Fibroblast of skin of right biceps (primary cell): ENCODE results near the gene MARCHF6.

ENCODE experiments used
- DNase-seq: peaks from one replicate; pipeline ENCODE4 v3.0.0-alpha.2; 2013

The MARCHF6 gene, protein sequence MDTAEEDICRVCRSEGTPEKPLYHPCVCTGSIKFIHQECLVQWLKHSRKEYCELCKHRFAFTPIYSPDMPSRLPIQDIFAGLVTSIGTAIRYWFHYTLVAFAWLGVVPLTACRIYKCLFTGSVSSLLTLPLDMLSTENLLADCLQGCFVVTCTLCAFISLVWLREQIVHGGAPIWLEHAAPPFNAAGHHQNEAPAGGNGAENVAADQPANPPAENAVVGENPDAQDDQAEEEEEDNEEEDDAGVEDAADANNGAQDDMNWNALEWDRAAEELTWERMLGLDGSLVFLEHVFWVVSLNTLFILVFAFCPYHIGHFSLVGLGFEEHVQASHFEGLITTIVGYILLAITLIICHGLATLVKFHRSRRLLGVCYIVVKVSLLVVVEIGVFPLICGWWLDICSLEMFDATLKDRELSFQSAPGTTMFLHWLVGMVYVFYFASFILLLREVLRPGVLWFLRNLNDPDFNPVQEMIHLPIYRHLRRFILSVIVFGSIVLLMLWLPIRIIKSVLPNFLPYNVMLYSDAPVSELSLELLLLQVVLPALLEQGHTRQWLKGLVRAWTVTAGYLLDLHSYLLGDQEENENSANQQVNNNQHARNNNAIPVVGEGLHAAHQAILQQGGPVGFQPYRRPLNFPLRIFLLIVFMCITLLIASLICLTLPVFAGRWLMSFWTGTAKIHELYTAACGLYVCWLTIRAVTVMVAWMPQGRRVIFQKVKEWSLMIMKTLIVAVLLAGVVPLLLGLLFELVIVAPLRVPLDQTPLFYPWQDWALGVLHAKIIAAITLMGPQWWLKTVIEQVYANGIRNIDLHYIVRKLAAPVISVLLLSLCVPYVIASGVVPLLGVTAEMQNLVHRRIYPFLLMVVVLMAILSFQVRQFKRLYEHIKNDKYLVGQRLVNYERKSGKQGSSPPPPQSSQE

DNA sequence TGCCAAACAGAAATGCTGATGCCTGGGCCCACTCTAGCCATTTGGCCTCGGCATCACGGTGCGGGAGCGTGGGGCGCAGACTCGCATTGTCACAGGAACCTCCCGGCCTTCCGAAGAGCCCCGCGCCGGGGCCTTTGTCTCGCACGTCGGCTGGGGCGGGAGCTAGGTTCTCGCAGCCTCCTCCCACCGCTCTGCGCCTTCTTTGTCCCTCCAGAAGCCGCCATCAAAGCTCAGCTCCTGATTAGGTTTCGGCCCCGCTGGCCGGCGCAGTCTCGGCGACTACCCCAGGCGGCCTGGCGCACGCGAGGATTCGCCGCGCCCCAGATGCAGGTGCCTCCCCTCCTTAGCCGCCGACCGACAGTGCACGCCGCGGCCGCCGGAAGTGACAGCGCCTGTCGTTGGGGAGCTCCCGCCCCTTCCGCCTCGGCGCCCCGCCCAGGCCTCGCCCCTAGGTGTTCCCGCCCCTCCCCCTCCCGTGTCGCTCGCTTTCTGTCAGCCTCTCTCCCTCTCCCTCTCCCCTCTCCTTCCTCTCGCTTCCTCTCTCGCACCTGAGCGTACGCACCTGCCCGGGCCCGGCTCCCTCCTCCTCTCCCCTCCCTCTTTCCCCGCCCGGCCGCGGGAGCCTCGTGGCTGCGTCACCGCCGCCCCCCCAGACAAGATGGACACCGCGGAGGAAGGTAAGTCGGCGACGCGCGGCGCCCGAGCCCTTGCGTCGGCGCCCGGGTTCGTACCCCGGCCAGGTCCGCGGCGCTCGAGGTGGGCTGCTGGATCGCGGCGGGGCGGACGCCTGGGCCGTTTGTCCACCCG is at the start of gene MARCHF6:
Gene MARCHF6 (plus strand): TSS at position 455 of the 807 bp plus-strand sequence. CDS start 204 bp downstream, at position 659.
- peak; percentile 93 for DNase-seq

DNA sequence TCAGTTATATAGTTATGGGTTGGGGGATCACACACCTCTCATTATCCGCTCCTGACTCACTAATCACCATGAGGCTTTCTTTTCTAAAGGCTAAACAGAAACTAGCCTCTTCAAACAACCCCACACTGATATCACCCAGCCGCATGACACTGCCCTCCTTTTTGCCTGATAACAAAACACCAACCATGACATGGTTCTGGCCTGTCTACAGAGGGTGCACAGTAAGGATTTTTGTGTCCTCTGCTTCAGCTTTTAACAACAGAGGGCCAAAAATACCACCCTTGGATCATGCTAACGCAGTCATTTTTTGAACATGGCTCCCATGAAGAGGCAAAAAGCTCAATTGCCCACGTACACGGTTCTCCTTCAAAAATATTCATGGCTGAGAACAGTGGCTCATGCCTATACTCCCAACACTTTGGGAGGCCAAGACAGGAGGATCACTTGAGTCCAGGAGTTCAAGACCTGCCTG is 49.8 kb upstream of the MARCHF6 start:
- DNase-seq = no peak

DNA sequence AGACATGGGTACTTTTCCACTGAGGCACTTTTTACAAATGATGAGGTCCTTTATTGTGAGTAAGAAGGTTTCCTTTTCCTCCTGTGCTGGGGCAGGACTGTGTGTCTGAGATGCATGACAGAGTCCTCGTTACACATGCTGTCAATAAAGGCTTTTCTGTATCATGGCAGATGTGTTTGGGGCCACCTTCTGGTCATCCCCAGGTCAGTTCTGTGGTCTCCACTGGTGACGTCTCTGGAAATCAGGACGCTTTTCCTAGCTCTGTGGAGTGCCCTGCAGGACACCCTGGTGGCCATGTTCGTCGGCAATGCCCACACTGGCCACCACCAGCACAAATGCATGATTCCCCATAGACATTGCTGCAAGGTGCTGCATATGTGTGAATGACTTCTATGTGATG is 48.6 kb upstream of the MARCHF6 start:
- no peak for DNase-seq

DNA sequence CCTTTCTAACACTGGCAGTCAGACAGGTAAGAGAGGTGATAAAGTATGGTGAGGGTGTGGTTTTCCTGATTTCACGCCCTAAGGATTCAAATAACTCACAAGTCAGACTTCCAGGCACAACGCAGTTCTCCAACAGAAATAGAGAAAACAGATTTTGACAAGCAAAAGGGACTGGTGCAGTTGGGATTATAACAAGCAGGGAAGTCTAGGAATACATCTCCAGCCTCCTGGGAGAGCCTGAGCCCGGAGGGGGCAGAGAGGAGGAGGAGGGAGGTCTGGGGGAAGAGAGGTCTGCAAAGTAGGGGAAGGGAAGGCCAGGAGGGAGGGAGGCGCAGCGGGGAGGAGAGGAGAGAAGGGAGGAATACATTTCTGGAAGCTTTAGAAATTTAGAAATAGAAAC is 47.4 kb upstream of the MARCHF6 start:
- DNase-seq = no peak

DNA sequence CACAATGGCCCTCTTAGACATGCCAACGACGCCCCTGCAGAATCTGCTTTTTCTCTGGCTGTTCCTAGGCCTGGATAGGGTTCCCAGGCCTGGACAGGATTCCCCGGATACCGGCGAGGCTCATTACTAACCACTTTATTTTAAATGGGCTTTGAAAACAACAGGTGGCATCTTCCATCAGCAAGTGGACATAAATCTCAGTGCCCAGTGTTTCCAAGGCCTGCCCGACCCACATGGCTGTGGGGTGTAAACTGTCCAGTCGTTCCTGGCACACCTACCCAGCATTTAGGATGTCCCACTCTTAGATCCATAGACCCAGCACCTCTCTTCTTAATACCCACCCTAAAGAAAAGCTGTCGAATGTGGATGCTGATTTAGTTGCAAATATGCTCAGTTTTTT is 46.7 kb upstream of the MARCHF6 start:
- DNase-seq = no peak

DNA sequence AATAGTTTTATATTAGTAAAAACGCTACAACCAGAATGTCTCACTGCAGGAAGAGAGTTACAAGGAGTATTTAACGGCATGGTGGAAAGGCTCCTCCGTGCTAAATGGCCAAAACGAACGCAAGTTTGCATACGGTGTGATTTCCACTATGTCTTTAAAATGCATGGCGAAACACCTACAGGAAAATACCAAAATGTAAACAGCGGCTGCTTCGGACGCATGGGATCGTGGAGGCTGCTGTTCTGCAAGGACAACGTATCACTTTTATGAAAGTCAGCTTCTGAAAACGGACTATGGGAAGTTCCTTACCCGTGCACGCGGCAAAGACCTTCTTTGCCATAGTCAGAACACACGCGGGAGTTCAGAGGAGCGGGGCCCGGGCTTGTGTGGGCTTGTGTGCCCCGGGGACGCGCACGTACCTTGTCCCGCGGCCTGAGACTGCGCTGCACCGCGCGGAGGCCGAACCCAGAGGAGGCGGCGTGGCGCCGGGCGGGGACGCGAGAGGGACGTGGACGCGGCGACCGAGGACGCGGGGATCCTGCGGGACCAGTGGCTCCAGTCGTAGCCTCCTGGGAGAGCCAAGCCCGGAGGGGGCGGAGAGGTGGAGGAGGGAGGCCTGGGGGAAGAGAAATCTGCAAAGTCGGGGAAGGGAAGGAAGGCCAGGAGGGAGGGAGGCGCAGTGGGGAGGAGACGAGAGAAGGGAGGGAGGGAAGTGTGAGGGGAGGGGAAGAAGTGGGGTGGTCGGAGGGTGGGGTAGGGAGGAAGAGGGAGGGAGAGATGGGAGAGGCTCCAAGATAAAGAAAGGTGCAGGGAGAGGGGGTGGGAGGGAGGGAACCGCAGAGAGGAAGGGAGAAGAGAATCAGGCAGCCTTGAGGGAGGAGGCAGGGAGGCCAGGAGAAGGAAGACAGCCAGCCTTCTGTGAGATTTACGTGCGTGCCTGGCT is 46.0 kb upstream of the MARCHF6 start, which contains the start of gene CMBL:
Gene CMBL (minus strand): TSS at position 697 of the 943 bp plus-strand sequence. CDS start 17,140 bp downstream, outside the sequence.
- peak; percentile 65 for DNase-seq

DNA sequence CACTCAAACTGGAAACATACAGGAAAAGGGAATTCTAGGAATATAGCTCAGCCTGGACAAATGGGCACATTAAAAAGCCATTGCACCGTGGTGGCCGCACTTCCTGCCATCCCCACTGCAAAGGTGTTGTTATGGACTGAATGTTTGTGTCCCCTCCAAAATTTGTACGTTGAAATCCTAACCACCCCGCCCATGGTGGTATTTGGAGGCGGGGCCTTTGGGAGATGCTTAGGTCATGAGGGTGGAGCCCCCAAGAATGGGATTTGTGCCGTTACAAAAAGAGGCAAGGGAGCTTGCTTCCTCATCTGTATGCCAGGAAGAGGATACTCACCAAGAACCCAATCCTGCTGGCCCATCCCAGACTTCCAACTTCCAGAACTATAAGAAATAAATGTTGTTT is 44.7 kb upstream of the MARCHF6 start:
- DNase-seq = no peak

DNA sequence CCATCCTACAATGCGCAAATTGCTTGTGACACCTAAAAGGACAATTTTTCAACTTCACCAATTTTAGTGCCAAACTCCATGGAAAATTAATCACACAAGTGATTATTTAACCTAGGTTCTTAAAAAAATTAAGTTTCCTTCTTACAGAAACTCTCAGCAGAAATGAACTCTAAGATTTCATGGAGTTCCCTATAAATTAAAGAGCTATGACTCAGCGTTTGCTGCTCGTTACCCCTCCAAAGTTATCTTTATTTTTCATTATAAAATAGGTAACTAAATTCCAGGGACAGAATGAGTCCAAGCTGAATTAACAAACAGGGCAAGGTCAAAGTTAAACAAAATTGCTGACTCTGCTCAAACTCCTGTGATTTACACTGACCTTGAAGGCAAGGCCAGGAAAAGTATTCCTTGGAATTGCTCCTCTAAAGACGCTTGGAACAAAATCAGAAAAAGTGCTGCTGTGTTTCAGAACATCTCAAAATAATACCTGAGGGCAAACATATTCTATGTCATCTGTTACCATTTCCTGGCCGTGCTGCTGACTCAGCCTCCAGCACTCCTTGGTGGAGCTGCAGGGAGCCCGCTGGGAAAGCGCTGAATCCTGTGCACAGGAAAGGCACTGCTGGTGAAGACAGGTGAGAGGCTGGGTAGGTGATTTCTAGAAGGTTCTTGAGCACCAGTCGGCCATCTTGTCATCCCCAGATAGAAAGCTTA is 43.3 kb upstream of the MARCHF6 start:
- peak; percentile 59 for DNase-seq

DNA sequence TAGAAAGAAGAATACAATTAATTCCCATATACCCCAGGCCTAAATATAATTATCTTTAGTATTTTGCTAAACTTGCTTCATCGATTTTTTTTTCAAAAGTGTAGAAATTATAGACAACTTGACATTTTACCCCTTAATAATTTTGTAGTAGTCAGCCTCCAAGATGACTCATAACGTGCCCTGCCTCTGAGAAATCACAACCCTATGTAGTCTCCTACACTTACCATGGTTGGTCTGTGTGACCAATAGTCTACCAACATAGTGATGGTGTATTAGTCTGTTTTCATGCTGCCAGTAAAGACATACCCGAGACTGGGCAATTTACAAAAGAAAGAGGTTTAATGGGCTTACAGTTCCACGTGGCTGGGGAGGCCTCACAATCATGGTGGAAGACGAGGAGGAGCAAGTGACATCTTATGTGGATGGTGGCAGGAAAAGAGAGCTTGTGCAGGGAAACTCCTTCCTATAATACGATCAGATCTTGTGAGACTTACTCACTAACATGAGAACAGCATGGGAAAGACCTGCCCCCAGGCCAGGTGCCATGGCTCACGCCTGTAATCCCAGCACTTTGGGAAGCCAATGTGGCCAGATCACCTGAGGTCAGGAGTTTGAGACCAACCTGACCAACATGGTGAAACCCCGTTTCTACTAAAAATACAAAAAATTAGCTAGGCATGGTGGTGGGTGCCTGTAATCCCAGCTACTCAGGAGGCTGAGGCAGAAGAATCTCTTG is 42.5 kb upstream of the MARCHF6 start:
- peak; percentile 38 for DNase-seq

DNA sequence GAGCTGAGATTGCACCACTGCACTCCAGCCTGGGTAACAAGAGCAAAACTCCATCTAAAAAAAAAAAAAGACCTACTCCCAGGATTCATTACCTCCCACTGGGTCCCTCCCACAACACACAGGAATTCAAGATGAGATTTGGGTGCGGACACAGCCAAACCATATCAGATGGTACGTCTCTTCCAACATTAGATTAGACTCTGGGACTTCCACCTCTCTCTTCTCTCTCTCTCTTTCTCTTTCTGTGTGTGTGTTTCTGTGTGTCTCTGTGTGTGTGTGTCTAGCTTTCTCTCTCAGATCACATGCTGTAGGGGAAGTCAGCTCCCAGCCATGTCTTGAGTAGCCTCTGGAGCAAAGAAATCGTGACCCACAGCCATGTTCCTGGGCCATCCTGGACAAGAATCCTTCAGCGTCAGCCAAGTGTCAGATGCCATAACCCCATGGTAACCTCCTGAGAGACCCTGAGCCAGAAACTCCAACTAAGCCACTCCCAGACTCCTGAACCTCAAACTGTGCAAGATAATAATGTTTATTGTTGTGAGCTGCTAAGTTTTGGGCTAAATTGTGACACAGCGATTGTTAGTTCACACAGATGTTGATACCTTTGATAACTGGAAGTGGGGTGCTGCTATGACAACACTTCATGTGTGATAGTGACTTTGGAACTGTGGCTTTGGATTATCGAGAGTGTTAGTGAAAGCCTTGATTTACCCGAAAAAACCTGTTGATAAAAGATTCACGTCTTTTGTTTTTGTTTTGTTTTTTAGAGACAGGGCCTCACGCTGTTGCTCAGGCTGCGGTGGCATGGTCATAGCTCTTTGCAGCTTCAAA is 41.7 kb upstream of the MARCHF6 start:
- DNase-seq = no peak

DNA sequence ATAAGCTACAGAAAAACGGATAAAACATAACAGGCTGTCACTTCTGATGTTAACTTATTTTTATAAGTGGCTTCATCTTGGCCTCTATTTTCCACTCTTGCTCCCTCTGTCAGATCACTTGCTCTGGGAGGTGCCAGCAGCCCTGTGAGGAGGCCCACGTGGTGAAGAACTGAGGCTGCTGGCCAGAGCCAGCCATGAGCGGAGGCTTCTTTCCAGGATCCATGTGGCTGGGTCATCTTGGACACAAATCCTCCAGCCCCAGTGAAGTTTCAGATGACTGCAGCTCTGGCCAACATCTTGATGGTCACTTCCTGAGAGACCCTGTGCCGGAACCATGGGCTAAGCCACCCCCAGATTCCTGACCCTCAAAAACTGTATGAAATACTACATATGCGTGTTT is 38.3 kb upstream of the MARCHF6 start:
- DNase-seq = no peak

DNA sequence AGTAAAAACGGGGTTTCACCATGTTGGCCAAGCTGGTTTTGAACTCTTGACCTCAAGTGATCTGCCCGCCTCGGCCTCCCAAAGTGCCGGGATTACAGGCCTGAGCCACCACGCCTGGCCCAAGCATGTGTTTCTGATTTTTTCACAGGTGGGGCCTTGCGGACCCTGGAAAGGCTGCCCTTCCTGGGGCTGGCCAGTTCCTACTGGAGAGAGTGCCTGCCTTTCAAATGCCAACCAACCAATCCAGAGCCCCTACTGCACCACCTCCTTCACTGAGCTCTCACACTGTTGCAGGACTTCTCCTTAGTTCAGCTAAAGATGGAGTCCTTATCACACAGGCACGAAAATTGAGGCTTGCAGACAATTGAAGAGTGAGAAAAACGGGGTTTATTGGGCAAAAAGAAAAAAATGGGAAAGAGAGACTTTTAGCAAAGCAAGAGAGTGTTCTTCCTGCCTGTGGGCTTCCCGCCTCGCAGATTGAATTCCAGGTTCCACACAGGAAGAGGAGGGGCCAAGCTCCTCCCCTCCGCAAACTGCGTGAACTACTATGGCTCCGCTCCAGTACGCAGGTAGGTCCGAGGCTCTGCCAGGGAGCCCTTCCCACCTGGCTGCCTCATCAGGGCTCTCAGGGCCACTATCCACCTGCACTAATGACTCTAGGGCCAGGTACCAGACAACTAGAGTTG is 37.5 kb upstream of the MARCHF6 start:
- DNase-seq = no peak

DNA sequence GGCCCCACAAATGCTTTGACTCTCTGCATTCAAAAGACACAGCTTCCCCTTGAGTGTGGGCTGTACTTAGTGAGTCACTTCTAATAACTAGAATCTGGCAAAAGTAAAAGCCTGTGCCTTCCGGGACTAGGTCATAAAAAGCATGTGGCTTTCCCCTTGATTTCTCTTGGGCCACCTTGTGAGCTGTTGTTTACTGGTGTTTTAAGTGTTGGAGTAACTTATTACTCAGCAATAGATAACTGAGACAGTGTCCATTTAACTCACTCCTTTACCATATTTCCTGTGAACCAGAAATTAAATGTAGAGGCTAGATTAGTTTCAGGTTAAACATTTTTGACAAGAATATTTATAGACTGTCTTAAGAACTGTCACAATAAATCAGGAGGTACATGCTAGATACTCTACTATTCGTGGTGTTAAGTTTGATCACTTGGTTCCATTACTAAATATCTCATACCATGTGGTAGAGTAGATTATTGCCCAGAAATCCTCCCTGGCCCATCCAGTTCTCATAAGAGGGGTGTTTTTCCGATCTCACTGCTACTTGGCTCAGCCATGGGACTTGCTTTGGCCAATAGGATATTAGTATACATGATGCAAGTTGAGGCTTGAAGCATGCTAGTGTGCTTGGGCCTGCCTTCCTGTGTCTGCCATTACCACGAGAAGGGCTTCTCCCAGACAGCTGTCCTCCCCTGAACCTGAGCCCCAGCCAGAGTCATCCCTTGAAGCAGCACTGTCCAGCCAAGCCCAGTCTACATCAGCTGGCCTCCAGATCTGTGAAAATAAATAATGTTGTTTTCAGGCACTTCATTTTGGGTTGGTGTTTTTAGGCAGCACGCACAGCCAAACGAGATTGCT is 35.4 kb upstream of the MARCHF6 start:
- DNase-seq = no peak

DNA sequence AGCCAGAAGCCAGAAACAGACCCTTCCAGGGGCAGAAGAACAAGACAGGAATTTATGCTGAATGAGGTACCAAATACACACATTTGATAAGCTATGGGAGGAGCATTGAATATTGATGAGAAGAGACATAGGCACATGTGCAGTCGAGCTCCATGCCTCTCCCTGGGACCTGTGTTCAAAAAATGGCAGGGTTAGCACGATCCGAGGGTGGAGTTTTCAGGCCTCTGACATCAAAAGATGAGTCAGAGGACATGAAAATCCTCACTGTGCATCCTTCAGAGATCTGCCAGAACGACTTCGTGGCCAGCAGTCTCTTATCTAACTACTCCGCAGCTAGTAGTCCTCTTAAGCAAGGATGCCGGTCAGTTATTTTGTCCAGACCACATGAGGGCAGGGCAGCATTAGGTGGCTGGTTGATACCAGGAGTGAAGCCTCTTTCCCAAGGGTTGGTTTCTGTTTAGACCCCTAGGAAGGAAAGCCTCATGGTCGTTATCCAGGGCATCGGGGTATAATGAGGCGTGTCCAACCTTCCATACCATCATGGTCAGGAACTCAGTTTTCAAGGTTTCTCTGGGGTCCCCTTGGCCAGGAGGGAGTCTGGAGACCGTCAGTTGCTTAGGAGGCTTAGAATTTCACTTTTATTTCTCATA is 34.2 kb upstream of the MARCHF6 start:
- DNase-seq = no peak

DNA sequence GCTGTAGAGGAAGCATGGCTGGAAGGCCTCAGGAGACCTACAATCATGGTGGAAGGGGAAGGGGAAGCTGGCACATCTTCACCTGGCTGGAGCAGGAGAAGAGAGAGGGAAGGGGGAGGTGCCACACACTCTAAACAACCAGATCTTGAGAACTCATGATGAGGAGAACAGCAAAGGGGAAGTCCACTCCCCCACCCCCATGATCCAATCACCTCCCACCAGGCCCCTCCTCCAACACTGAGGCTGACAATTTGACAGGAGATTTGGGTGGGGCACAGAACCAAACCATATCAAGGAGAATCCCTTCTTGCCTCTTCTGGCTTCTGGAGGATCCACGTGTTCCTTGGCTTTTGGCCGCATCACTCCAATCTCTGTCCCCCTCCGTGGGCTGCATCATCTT is 32.7 kb upstream of the MARCHF6 start:
- no peak for DNase-seq

DNA sequence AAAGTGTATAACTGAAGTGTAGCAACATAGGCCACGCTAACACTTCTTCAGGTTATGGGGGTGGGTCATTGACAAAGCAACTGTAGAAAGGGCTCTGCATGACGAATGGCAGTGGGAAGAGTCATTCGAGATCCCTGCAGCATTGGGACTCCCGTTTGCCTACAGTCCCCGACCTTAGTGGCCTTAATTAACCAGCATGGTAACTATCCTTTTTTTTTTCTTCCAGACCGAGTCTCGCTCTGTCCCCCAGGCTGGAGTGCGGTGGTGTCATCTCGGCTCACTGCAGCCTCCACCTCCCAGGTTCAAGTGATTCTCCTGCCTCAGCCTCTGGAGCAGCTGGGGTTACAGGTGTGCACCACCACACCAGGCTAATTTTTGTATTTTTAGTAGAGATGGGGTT is 31.6 kb upstream of the MARCHF6 start:
- no peak for DNase-seq
